RPMI7951 (cell line): ENCODE measurements around the gene WDR45. TPM values are rescaled to one million over a fixed set of nuclear protein-coding genes. Genes with fewer than 3 reads are reported as not detected.
A peak's percentile ranks its signal among the peaks of the same experiment; 100 is the strongest.

Experiments used
- DNase-seq: peaks from one replicate; pipeline ENCODE4 v3.0.0-alpha.2; 2012; ENCODE audit warnings: low read depth
- total RNA-seq: library from RNA; depleted of rRNA; stranded (reverse); fragments of >200 nt; shearing (Covaris generic); gene quantifications from 2 replicates; pipeline ENCODE4 v1.2.3, GENCODE V29; 2014

The WDR45 gene
- total RNA-seq, 1 experiment from 2014 or later = 65.5 TPM

GRCh38 chrX:49073601-49074575, 5.8 kb downstream of the WDR45 start, which contains the start of gene PRAF2:
PRAF2 (minus strand) TSS chrX:49074002; CDS start chrX:49073987, 15 bp downstream.
- DNase-seq = peak; percentile 94

GRCh38 chrX:49072712-49073095, 7.0 kb downstream of the WDR45 start:
- DNase-seq = no peak

GRCh38 chrX:49071877-49072711, 7.6 kb downstream of the WDR45 start:
- DNase-seq = no peak

- DNase-seq = no peak
Measured at GRCh38 chrX:49070988-49071387, 8.7 kb downstream of the WDR45 start.

GRCh38 chrX:49069038-49069437, 10.6 kb downstream of the WDR45 start:
- no peak for DNase-seq

GRCh38 chrX:49067285-49068120, 12.2 kb downstream of the WDR45 start:
- no peak for DNase-seq

GRCh38 chrX:49066690-49067089, 13.0 kb downstream of the WDR45 start:
- DNase-seq = no peak

GRCh38 chrX:49066278-49066677, 13.4 kb downstream of the WDR45 start:
- DNase-seq = no peak

- DNase-seq = no peak
Measured at GRCh38 chrX:49064735-49065134, 15.0 kb downstream of the WDR45 start.

GRCh38 chrX:49064303-49064702, 15.4 kb downstream of the WDR45 start:
- DNase-seq = no peak

- no peak for DNase-seq
Measured at GRCh38 chrX:49063715-49064114, 16.0 kb downstream of the WDR45 start.

- DNase-seq = no peak
Measured at GRCh38 chrX:49061916-49062315, 17.8 kb downstream of the WDR45 start.

GRCh38 chrX:49061490-49061889, 18.2 kb downstream of the WDR45 start:
- DNase-seq = no peak

- no peak for DNase-seq
Measured at GRCh38 chrX:49060914-49061313, 18.8 kb downstream of the WDR45 start.

GRCh38 chrX:49059681-49060085, 20.0 kb downstream of the WDR45 start:
- DNase-seq = no peak

- no peak for DNase-seq
Measured at GRCh38 chrX:49059201-49059600, 20.5 kb downstream of the WDR45 start.

GRCh38 chrX:49058794-49059193, 20.9 kb downstream of the WDR45 start, which contains the start of gene CCDC120:
CCDC120 (plus strand) TSS chrX:49058999; CDS start chrX:49062042, 3,043 bp downstream.
- no peak for DNase-seq

- no peak for DNase-seq
Measured at GRCh38 chrX:49054073-49054762, 25.5 kb downstream of the WDR45 start.

GRCh38 chrX:49053223-49054072, 26.2 kb downstream of the WDR45 start:
- peak; percentile 59 for DNase-seq

GRCh38 chrX:49043987-49044281, 35.8 kb downstream of the WDR45 start:
- DNase-seq = no peak
